NCI-H774 (cell line): ENCODE measurements around the gene NUP205.
A peak's percentile ranks its signal among the peaks of the same experiment; 100 is the strongest.
"Not testable (repeated sequence)": the region's sequence is repeated elsewhere in the genome, so short reads cannot be mapped to it uniquely, and the experiment has no call there.

ENCODE experiments used
- DNase-seq: peaks from one replicate; lab custom pipeline; 2025; lab: John Stamatoyannopoulos, UW

NUP205 gene

DNA sequence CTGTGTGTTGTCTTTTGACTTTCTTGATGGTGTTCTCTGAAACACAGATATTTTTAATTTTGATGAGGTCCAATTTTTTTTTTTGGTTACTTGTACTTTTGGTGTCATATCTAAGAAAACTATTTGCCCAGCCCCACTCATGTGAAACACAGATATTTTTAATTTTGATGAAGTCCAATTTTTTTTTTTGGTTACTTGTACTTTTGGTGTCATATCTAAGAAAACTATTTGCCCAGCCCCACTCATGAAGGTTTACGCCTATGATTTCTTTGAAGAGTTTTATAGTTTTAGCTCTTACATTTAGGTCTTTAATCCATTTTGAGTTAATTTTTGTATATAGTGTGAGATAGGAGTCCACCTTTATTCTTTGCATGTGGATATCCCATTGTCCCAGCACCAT, 109.9 kb downstream of the NUP205 start:
- not testable (repeated sequence) for DNase-seq

DNA sequence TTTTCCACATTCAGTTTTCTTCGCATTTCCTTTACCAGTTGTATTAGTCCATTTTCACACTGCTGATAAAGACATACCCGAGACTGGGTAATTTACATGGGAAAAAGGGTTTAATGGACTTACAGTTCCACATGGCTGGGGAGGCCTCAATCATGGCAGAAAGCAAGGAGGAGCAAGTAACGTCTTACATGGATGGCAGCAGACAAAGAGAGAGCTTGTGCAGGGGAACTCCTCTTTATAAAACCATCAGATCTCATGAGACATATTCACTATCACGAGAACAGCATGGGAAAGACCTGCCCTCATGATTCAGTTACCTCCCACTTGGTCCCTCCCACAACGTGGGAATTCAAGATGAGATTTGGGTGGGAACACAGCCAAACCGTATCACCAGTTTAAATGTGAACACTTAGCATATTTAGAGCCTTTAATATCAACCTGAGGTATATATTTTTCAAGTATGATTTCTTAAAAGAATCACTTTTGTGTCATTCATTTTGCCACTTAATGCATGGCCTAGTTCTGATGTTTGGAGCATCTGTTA, 111.2 kb downstream of the NUP205 start:
- DNase-seq: not testable (repeated sequence)

DNA sequence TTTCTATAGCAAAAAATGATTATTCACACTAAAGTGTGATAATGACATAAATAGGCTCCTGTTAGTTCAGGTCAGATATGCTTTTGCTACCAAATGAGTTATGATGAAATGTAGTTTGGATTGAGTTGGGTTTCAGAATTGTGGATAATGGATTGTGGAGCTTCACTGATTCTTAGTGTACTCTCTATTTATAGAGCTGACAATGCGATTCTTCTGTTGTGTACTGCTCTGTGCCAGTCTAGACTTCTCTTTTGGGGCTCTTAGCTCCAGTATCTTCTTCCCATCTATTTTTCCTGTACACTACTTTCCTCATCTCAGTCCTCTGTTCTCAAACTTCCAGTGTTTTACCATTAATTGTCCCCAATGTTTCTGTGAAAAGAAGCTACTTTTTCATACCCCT, 112.1 kb downstream of the NUP205 start:
- DNase-seq: no peak

DNA sequence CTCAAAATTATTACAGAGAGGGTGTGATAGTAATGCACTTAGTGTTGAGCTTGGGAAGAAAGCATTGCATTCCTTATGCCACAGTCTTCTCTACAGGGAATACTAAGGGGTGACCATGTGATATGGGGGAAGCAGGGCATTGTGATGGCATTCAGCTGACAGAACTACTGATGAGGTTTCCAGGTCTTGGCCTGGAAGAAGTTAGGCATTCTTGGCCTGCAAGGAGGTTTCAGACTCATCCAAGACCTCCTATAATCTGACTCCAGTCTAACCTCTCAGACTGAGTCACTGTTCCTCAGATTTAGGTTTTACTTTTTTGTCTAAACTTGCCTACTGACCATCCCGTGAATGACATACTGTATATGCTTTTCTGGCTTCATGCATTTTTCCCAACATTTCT, 112.5 kb downstream of the NUP205 start:
- no peak for DNase-seq

DNA sequence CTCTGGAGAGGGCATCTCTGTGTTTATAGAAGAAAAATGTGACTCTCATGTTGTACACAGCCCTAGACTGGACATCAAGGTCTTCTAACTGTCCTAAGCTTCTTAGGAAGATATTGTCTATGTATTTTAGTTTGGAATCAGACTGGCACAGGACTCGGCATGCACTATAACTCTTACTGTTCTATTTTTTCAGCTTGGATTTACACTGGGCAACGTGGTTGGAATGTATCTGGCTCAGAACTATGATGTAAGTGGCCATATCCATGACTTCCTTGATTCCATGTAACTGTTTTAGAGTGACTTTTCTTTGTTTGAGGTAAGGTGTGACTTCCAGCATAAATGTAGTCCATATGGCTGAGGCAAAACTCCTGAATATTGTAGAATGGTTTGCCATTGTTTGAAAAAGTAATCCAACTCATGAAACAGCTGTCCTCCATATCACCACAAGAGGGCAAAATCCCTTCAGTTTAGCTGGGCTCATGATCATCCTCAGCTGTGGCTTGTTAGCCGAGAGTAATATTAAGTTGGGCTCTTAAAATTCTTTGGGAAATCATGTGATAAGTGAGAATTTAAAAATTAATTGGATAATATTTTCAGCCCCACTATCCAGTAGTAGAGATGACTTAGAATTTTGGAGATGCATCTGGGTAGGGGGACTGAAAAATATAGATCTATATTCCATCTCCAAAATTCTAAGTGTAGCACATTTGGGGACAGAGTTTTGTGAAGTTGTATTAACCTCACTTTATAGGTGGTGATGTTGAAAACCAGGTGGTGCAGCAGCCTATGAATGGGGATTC, 115.0 kb downstream of the NUP205 start:
- peak; percentile 32 for DNase-seq

DNA sequence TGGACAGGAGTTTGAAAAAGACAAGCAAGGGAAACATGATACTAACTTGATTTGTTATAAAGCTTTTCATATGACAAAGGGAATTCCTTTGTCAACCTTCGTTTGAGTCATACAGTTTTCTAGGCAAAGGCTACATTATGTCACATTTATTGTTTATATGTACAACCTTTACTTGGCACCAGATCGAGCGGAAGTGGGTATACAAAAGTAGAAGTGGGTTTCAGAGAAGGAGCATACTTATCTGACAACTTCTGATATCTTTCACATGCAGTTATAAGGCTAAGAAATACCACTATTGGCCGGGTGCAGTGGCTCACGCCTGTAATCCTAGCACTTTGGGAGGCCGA, 115.6 kb downstream of the NUP205 start:
- no peak for DNase-seq

DNA sequence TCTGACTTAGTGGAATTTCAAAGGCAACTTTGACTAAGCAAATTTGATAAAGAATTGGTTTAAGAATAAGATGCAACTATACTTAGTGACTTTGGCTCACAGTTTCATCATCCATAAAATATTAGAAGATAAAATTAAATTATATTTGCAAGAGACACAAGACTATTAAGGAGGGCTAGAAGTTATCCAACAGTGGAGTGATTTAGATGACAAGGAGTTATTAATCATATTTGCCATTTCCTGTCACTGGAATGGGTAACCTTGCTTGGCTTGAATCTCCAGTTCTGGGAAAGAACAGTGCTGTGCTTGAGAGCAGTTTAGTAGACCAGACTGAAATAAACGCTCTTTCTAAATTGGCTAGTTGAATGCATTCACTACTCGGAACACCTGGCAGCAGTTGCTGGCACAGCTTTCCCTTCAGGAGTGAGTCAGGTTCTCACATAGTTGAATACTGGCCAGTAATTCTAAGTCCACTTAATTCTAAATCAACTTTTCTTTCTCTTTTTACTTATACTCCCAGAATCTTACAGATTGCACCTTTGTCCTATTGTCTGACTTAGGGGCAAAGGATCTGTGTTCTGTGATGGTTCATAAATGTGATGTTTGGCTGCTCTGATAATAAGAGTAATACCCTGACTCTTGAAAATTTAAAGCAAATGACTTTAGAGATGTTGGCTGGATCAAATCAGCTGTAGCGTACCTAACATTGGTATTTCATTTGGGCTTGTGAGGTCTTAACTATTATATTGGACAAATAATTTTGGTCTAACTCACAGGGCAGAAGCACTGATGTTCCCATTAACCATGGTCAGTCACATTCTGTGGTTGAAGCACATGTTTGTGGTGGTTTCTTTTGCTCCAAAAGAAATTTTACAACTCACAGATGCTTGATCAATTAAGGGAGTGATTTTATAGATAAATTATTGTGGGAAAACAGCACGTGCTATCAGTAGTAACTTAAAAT, 121.2 kb downstream of the NUP205 start:
- peak; percentile 70 for DNase-seq

DNA sequence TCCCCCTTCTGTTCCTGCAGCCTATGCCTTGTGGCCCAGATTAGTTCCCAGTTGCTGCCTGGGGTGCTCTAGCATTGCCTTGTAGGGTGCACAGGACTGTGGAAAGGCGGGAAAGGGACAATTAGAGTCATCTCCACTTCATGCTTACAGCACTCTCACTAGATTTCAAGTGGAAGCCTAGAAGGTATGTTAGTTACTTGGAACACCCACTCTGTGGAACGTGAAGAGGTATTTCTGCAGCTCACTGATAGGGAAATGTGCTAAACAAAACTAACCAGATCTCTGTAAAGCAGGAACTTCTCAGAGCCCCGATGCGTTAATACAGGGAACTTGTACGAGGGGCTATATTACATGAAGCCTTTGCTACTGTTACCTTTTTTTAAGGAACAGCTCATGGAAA, 124.0 kb downstream of the NUP205 start:
- DNase-seq: no peak

DNA sequence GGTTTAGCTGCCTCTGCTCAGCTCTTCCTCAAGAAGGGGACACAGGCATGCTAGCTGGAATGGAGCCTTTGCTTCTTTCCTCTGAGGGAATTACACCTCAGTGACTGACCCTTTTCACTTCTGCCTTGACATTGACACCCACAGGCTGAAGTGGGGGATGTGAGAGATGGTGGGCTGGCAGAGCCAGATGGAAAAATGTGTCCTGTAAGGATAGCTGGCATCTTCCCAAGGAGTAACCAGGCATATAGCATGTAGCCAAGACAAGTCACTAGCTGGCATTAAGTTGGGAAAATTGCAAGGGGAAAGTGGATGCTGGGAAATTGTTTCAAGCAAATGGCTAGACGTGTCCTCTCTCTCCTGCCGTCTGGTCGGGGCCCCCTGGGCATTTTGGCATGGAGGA, 124.5 kb downstream of the NUP205 start:
- DNase-seq: no peak

DNA sequence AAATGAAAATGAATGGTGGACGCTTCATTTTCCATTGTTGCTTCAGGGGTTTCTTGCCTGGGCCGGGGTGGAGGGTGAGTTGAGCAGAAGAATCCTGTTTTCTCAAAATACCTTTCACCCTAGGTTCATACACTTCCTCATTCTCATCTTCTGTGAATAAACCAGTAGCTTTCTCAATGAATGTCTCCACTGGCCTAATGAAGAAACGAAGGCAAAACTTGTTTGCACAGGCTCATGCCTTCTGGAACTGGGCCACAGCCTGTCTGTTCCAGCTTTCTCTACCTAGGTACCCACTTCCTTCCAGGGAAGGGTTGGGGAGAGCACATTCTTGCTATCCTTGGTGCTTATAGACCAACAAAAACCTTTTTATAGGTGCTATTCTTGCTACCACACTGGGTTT, 125.9 kb downstream of the NUP205 start:
- no peak for DNase-seq

DNA sequence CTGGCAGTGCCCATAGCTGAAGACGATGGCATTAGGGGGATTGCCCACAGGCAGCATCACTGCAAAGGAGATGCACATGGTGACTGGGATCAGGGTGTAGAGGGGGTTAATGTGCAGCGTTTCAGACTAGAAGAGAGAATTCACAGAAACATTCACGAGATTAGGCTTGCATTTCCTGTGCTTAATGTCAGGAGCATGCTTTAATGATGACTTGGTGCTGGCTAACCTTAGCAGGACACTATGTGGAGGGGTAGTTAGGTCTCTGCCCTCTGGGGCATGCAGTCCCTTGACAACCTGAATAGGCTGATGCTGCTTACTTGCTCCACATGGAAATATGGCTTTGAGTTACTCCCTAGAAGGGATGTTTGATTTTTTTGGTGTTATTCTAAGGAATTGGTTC, 126.4 kb downstream of the NUP205 start:
- DNase-seq: no peak

DNA sequence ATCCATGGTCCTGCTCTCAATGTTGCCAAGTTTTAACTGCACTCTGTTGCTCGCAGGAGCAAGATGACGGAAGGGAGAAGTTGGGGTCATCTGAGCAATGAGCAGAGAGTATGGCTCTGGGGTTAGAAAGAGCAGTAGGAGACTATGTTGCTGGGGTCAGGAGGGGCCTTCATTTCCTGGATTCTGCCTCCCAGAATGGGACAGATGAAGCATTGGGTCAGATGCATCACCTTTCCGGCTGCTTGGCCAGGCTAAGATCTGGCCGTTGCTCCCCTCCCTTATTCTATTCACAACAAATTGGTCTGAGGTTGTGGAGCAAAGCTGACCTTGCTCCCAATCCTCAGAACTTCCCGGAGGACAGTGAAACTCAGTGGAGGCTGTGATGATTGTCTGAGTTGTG, 127.0 kb downstream of the NUP205 start:
- DNase-seq: no peak

DNA sequence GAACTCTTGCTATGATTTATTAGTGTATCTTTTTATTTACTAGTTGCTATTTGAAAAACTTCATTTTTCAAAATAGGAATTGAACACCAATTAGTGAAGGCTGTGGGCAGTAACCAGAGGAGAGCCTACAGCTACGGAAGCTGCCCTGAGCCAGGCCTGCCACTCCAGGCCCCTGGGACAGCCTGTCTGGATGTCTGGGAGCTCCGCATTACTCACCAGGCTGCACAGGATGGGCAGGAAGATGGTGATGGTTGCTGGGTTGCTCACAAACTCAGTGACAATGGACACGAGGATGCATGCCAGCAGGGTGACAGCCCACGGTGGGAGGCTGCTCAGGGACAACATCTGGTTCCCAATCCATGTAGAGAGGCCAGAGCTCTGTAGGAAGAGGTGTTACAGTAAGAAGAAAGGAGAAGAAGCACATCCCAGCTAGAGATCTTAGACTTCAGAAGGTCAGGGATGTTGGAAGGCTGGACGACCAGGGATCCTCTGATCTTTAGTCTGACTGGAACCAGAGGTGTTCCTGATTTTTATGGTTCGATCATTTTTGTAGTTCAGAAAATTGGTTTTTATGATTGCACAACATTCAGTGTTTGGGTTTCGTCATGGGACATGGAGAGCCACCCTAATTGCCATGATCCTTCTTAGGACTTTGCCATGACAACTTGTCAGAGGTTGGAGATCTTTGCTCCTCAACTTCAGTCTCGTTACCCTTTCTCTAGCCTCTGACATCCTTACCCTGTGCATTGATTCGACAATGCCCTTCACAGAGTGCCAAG, 127.8 kb downstream of the NUP205 start:
- DNase-seq: no peak

DNA sequence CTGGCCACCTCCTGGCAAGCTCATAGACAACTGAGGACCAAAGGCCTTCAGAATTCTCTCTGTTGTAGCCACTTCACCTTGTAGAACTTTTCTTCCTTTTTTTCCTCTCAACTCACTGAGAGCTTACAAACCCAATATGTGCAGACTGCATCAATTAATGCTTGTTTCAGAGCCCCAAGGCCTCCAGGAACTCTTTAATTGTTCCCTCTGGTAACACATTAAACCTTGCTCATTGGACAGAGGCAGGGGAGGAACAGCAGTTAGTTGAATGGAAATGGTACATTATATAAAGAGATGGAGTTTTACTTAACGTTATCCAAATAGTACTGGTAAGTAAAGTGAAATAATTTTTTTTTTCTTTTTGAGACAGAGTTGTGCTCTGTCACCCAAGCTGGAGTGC, 129.7 kb downstream of the NUP205 start:
- DNase-seq: no peak

DNA sequence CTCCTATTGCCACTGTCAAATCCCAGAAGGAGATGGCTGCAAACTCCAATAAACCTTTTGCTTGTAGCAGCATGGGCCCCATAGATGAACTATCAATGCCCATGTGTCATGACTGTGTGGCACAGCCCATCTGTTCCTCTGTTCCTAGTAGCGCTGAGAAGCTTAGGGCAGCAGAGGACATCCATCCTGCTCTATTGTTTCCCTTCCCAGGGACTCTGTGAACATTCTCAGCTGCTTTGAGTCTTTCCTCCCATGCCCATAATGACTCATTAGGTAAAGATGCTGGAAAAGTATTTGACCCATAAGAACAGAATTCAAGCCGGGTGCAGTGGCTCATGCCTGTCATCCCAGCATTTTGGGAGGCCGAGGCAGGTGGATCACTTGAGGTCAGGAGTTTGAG, 132.8 kb downstream of the NUP205 start:
- DNase-seq: no peak

DNA sequence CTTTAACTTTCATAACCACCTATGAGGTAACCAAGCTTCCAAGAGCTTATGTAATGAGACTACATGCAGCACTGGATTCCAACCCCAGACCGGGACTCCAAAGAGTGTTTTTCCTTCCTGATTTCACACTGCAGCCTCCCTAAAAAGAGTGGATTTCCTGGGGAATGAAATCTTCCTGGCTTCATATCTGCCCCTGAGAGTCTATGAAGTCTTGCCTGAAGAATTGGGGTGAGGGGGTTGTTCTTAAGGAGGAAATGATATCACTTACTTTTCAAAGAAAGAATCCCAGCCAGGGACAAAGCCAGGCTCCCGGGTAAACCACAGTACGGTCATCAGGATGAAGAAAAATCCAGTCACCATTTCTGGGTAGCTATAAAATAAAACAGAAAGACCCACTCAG, 134.3 kb downstream of the NUP205 start:
- no peak for DNase-seq

DNA sequence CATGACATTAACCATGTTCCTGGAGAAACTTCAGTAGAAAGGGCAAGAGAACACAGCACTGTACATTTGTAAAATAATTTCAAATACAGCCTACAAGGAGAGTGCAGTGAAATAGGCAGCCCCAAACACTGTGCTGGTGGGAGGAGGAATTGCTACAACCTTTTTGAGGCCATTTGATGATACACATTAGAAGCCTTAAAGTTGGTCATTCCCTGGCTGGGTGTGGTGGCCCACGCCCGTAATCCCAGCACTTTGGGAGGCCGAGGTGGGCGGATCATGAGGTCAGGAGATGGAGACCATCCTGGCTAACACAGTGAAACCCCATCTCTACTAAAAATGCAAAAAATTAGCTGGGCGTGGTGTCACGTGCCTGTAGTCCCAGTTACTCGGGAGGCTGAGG, 134.9 kb downstream of the NUP205 start:
- DNase-seq: not testable (repeated sequence)

DNA sequence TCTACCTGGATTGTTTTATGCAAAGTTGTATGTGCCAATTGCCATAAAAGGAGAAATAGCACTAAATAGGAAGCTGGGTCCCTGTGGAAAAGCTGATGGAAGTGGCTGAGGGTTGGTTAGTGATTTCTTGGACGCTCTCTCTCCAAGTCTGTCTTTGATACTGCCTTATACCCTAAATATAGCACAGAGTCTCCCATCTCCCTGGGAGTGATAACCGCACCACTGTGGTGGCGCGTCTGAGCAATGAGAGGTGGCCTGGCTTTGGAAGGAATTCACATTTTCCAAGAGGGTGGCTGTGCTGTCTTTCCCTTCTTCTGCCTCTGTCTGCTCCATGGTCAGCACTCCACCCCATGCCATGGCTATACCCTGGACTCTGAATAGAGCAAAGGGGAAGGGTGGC, 135.8 kb downstream of the NUP205 start:
- DNase-seq: no peak

DNA sequence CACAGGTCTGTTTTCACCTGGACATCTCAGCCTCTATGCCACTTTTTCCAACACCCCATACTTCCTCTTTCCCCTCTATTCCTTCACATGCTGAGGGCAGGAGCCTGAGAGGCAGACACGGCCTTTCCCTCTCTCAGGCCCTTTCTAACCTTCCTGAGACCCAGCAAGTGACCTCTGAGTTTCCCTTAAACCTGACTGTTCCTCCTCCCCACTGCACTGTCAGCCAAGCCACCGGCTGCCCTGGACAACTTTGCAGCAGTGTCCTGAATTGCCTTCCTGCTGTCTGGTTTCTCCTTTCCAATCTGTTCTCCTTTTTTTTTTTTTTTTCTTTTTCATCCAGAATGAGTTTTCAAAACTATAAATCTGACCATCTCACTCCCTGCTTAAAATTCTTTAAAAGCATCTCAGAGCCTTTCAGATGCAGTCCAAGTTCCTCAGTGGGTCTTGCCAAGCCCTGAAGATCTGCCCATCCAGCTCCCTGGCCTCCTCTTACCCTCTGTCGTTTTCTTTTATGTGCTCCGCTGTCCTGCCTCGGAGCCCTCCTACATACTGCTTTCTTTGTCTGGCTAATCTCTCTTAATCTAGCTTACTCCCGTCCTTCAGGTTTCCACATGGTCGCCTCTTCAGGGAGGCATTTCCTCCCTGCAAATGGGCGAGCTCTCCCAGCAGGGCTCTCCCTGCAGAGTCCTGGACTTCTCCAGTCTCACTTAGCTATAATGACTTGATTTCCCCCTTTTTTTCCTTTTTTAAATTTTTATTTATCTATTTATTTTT, 139.7 kb downstream of the NUP205 start:
- no peak for DNase-seq
